ELF-1 (cell line): ENCODE measurements around the gene ZNF662.
A peak's percentile ranks its signal among the peaks of the same experiment; 100 is the strongest.

ENCODE experiments used
- DNase-seq: peaks from one replicate; pipeline ENCODE4 v3.0.0-alpha.2; 2016; ENCODE audit warnings: low read depth, low spot score

The ZNF662 gene

GRCh38 chr3:42887084-42887483 is 18.9 kb upstream of the ZNF662 start:
- DNase-seq, result no peak

- peak; percentile 36 for DNase-seq
Observed at GRCh38 chr3:42891042-42891441, 14.9 kb upstream of the ZNF662 start.

GRCh38 chr3:42892169-42892568 is 13.8 kb upstream of the ZNF662 start:
- DNase-seq, result no peak

- no peak for DNase-seq
Observed at GRCh38 chr3:42892807-42893206, 13.1 kb upstream of the ZNF662 start.

- no peak for DNase-seq
Observed at GRCh38 chr3:42894698-42895579, 11.0 kb upstream of the ZNF662 start.

GRCh38 chr3:42895580-42895868 is 10.4 kb upstream of the ZNF662 start:
- DNase-seq, result no peak

- no peak for DNase-seq
Observed at GRCh38 chr3:42898896-42899675, 6.9 kb upstream of the ZNF662 start.

- no peak for DNase-seq
Observed at GRCh38 chr3:42900226-42901072, 5.5 kb upstream of the ZNF662 start.

- no peak for DNase-seq
Observed at GRCh38 chr3:42901073-42901415, 4.9 kb upstream of the ZNF662 start.

- DNase-seq, result no peak
Observed at GRCh38 chr3:42902257-42902656, 3.7 kb upstream of the ZNF662 start.

GRCh38 chr3:42904076-42904475 is 1.9 kb upstream of the ZNF662 start:
- no peak for DNase-seq

GRCh38 chr3:42905740-42906069 is 237 bp upstream of the ZNF662 start:
- no peak for DNase-seq

GRCh38 chr3:42906848-42907183 is 874 bp downstream of the ZNF662 start:
- peak; percentile 5 for DNase-seq

- DNase-seq, result no peak
Observed at GRCh38 chr3:42908675-42909074, 2.7 kb downstream of the ZNF662 start.

- DNase-seq, result no peak
Observed at GRCh38 chr3:42911551-42911950, 5.6 kb downstream of the ZNF662 start.

- peak; percentile 18 for DNase-seq
Observed at GRCh38 chr3:42914771-42915515, 9.0 kb downstream of the ZNF662 start.

GRCh38 chr3:42923606-42924005 is 17.7 kb downstream of the ZNF662 start:
- no peak for DNase-seq

GRCh38 chr3:42926310-42926709 is 20.4 kb downstream of the ZNF662 start:
- DNase-seq, result no peak

- DNase-seq, result no peak
Observed at GRCh38 chr3:42934111-42934510, 28.2 kb downstream of the ZNF662 start.

GRCh38 chr3:42934910-42935309 is 29.0 kb downstream of the ZNF662 start:
- DNase-seq, result no peak

- no peak for DNase-seq
Observed at GRCh38 chr3:42935472-42935871, 29.5 kb downstream of the ZNF662 start.
